NOMO-1 treated with dmso at 0.1 percent for 144 hours (cell line): ENCODE data around the gene TMEM253.
A peak's percentile ranks its signal among the peaks of the same experiment; 100 is the strongest.

Experiments used
- DNase-seq: peaks from one replicate; lab custom pipeline; 2025; ENCODE audit not compliant: unreplicated experiment; lab: John Stamatoyannopoulos, UW

Gene TMEM253

GRCh38 chr14:21070610-21071224 lies 30.1 kb upstream of the TMEM253 start:
- DNase-seq: peak; percentile 40

DNA sequence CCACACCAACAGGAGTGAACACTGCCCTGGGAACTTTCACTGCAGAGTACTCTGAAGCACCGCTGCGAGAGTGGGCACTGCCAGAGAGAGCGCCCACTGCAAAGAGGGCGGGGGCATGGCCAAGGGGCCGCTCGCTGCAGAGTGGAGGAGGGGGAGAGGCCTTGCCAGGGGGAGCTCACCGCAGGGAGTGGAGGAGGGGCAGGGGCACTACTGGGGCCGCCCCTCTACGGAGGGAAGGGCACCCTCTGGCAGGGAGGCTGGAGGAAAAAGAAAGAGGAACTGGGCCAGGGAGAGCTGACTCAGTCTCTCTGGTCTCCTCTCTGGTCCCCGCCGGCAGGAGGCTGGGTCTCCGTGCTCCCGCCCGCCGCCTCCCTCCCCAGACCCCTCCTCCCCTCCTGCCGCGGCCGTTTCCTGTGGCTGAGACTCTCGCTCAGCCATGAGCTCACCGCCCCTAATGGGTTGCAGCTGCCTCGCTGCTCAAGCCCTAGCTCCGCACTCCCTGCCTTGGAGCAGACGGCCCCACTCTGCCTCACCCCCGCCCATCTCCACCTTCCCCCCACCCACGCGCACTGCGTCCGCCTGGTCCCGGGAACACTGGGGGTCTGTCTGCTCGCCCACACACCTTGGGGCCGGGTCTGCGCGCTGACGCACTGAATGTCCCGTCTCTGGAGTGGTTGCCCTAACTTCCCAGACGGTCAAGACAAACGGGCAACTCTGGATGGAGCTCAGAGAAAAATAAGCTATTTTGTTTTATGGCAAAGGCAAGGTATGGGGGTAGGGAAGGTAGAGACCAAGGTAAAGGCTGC lies 29.4 kb upstream of the TMEM253 start:
- DNase-seq: peak; percentile 95

- peak; percentile 75 for DNase-seq
These were observed 28.8 kb upstream of the TMEM253 start for GRCh38 chr14:21072031-21072473.

DNA sequence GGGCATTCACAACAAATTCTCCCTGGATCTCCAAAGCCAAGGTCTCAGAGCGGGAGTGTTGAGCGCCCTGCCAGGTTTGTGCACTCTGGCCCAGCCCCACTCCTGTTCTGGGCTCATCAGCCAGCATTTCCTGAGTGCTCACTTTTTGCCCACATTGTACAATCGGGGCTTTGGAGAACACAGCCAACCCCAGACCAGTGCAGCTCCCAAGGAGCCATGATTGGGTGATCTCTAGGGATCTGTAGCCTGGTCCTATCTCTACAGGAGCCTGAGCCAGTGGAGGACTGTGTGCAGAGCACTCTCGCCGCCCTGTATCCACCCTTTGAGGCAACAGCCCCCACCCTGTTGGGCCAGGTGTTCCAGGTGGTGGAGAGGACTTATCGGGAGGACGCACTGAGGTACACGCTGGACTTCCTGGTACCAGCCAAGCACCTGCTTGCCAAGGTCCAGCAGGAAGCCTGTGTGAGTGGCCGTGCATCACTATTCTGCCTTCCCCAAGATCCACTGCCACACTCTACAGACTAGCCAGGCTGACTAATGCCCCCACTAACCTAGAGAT lies 28.0 kb upstream of the TMEM253 start:
- no peak for DNase-seq

DNA sequence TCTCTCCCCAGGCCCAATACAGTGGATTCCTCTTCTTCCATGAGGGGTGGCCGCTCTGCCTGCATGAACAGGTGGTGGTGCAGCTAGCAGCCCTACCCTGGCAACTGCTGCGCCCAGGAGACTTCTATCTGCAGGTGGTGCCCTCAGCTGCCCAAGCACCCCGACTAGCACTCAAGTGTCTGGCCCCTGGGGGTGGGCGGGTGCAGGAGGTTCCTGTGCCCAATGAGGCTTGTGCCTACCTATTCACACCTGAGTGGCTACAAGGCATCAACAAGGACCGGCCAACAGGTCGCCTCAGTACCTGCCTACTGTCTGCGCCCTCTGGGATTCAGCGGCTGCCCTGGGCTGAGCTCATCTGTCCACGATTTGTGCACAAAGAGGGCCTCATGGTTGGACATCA lies 26.9 kb upstream of the TMEM253 start:
- no peak for DNase-seq

GRCh38 chr14:21074398-21075272 lies 26.2 kb upstream of the TMEM253 start:
- DNase-seq: no peak

DNA sequence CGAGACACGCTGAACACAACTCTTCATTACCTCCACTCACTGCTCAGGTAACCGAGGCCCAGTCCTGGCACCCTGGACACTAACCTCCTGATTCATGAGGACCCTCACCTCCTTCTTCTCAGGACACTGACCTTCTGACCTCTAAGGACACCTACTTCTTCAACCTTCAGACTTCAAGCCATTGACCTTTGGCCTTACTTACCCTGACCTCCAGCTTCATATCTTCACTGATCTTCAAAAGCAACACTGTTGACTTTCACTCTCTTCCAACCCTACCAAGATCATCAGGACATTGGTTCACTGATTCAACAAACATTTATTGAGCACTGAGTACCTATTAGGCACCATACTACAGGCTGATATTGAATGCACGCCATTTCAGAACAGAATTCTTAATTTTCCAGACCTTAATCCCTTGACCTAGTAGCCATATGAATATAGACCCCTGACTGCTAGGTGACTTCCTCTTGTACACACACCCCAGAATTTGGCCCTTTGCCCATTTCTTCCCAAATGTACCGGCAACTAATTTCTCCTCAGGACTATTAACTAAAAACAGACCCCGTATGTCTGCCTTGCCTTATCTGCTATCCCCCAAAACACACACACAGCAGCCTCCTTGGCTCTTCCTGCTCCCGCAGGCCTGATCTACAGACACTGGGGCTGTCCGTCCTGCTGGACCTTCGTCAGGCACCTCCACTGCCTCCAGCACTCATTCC lies 25.0 kb upstream of the TMEM253 start:
- DNase-seq: no peak

DNA sequence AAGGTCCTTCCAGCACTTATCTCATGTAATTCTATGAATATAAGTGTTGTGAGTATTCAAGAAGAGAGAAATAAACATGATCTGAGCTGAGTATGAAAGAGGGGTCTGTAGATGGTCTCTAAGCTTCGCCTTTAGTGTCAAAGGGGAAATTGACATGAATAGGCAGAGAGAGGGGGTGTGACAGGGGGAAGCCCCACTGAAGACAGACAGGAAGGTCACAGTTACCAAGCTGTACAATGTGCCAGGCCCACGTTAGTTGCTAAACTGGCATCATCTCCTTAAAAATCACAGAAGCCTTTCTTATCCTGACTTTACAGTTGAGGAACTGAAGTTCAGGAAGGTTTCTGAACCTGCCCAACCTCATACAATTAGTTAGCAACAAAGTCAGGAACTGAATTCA lies 23.2 kb upstream of the TMEM253 start:
- no peak for DNase-seq

- no peak for DNase-seq
These were observed 22.6 kb upstream of the TMEM253 start for GRCh38 chr14:21078287-21078686.

GRCh38 chr14:21078726-21079125 lies 22.1 kb upstream of the TMEM253 start:
- no peak for DNase-seq

GRCh38 chr14:21081521-21082142 lies 19.2 kb upstream of the TMEM253 start:
- no peak for DNase-seq

DNA sequence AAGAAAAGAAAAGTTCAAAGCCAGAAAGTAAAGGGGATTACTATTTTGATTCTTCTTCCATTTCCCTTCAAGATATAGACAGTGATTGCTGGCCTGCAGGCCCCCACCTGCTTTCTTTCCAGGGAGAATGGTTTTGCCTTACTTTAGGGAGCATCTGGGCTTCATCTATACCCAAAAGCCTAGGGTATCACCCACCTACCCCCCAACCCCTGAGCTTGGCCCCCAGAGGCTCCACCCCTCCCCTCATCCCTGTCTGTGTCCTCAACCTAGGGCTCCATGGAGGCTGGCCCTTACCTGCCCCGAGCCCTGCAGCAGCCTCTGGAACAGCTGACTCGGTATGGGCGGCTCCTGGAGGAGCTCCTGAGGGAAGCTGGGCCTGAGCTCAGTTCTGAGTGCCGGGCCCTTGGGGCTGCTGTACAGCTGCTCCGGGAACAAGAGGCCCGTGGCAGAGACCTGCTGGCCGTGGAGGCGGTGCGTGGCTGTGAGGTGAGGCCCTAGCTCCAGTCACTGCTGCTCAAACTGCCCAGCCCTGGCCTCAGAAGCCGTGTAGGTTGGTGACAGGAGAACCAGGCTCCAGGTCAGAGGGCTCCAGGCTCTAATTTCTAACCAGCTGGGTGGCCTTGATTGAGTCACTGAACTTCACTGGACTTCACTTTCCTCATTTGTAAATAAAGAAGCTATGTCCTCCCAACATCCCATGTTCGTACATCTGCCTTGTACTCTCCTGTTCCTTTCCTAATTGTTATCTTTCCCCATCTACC lies 17.1 kb upstream of the TMEM253 start:
- DNase-seq: no peak

DNA sequence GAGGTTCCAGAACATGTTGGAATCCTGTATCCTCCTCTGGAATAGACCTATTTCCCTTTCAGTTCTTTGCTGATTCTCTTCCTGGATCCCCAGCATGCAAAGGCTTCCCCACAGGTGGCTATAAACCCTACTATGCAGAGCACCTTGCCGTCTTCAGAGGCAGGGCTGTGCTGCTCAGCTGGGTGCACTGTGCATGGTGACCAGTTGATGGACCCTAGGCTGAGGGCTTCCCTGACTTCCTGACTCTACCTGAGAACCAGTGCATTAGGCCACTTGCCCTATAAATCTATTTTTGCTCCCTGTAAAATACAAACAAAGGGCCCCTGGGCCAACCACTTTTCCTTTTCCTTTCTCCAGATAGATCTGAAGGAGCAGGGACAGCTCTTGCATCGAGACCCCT lies 16.5 kb upstream of the TMEM253 start:
- no peak for DNase-seq

GRCh38 chr14:21084998-21085853 lies 15.6 kb upstream of the TMEM253 start:
- DNase-seq: peak; percentile 69

DNA sequence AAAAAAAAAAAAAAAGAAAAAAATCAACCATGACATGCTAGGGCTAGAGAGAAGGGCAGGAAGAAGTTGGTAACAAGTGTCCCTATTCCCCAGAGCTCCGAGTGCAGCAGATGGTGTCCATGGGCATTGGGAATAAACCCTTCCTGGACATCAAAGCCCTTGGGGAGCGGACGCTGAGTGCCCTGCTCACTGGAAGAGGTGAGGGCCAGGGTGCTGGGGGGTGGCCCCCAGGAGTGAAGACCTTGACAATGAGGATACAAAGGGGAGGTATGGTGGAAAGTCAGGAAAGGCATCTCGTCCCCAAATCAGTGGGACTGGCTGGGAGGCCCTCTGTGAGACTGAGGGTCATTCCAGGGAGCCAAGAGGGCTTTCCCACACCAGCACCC lies 14.0 kb upstream of the TMEM253 start:
- DNase-seq: no peak

DNA sequence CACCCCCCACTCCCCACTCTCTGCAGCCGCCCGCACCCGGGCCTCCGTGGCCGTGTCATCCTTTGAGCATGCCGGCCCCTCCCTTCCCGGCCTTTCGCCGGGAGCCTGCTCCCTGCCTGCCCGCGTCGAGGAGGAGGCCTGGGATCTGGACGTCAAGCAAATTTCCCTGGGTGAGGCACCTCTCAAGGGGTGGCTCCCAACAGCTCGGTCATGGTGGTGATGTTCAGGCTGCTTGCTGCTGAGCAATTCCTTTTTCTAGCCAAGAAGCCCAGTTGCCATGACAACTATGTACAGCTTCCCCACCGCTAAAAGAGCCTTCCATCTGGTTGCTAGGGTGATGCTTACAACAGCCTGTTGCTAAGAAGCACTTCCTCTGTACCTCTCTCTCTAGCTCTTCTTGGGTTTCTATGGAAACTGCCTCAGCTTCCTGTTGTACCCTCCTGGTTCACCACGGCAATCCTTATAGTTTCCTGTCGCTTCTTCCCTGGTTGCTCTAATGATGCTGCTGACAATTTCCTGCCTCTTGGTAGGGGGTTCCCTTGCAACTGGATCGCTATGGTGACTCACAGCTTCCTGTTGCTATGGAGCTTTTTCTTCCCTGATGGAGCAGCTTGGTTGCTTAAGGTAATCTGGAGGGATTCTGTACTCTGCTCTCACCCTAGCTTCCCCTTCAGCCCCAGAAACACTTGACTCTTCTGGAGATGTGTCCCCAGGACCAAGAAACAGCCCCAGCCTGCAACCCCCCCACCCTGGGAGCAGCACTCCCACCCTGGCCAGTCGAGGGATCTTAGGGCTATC lies 13.4 kb upstream of the TMEM253 start:
- DNase-seq: peak; percentile 78

DNA sequence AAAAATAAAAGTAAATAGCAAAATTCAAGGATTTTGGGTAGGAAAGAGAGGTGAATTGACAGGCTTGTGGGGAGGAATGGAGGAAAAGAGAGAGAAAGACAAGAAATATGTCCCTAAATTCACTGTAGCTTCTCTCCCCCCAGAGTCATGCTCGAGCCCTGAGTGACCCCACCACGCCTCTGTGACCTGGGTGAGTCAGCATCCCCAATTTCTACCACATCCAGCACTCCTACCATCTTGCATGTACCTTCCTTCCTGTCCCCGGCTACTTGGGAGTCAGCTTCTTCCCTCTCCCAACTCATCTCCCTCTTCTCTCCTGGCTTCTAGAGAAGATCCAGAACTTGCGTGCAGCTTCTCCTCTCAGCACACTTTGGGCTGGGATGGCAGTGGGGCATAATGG lies 12.2 kb upstream of the TMEM253 start:
- no peak for DNase-seq

DNA sequence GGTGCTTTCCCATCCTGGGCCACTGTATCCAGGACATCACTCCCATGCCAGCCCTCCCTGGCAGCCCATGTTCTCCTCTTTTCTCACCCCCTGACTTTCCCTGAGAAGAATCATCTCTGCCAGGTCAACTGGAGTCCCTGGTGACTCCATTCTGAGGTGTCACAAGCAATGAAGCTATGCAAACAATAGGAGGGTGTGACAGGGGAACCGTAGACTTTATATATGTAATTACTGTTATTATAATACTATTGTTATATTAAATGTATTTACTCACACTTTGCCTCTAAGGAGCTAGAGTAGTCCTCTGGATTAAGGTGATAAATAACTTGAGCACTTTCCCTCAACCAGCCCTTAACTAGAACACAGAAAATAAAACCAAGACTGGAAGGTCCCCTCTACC lies 11.6 kb upstream of the TMEM253 start:
- DNase-seq: no peak
